Measurements from ENCODE around the gene MPZL1.
"Not testable (repeated sequence)": the region's sequence is repeated elsewhere in the genome, so short reads cannot be mapped to it uniquely, and the experiment has no call there.

GRCh38 chr1:167806676-167807075 is 84.9 kb downstream of the MPZL1 start:
- not testable (repeated sequence) for TF ChIP-seq NR1H2 (CRISPR knock-in tag; IDR thresholded peaks at IDR 0.05); CTCF (IDR thresholded peaks at IDR 0.05); E2F5 (CRISPR knock-in tag; IDR thresholded peaks at IDR 0.05); STAT6 (CRISPR knock-in tag; conservative IDR thresholded peaks at IDR 0.05; ENCODE audit: low read depth); ZBTB43 (CRISPR knock-in tag; IDR thresholded peaks at IDR 0.05); NR2C2 (CRISPR knock-in tag; IDR thresholded peaks at IDR 0.05); FOXP1 (CRISPR knock-in tag; IDR thresholded peaks at IDR 0.05; ENCODE audit: borderline replicate concordance); NFE2L1 (CRISPR knock-in tag; IDR thresholded peaks at IDR 0.05)

Measured in WTC11 (cell line).